HG03175 (cell line): ENCODE data around the gene FMO1.
"Not testable (repeated sequence)": the region's sequence is repeated elsewhere in the genome, so short reads cannot be mapped to it uniquely, and the experiment has no call there.

Experiments
- ATAC-seq: cut with Tn5 transposase; IDR thresholded peaks from one replicate; pipeline ENCODE4 v1.9.1; 2021; ENCODE audit warnings: mild to moderate bottlenecking, moderate library complexity; ENCODE audit not compliant: unreplicated experiment

Gene FMO1

GRCh38 chr1:171231326-171231725 is 17.0 kb upstream of the FMO1 start:
- ATAC-seq, result no peak

- ATAC-seq, result no peak
These were observed 15.1 kb upstream of the FMO1 start for GRCh38 chr1:171233183-171233582.

- not testable (repeated sequence) for ATAC-seq
These were observed 12.1 kb upstream of the FMO1 start for GRCh38 chr1:171236231-171236630.

- no peak for ATAC-seq
These were observed 4.4 kb upstream of the FMO1 start for GRCh38 chr1:171243878-171244277.

- ATAC-seq, result peak; percentile 86
These were observed 2.7 kb upstream of the FMO1 start for GRCh38 chr1:171245458-171246064.

GRCh38 chr1:171247501-171247900 is 793 bp upstream of the FMO1 start:
- ATAC-seq, result no peak

GRCh38 chr1:171248841-171249240 is 547 bp downstream of the FMO1 start:
- ATAC-seq, result no peak

GRCh38 chr1:171250263-171250662 is 2.0 kb downstream of the FMO1 start:
- ATAC-seq, result no peak

- ATAC-seq, result peak; percentile 43
These were observed 3.0 kb downstream of the FMO1 start for GRCh38 chr1:171251042-171251951.

- no peak for ATAC-seq
These were observed 3.6 kb downstream of the FMO1 start for GRCh38 chr1:171251952-171252300.

GRCh38 chr1:171252482-171252881 is 4.2 kb downstream of the FMO1 start:
- peak; percentile 59 for ATAC-seq

GRCh38 chr1:171254859-171255258 is 6.6 kb downstream of the FMO1 start:
- no peak for ATAC-seq

- no peak for ATAC-seq
These were observed 8.8 kb downstream of the FMO1 start for GRCh38 chr1:171256940-171257606.

GRCh38 chr1:171257607-171258076 is 9.3 kb downstream of the FMO1 start:
- ATAC-seq, result no peak

GRCh38 chr1:171258429-171258828 is 10.1 kb downstream of the FMO1 start:
- no peak for ATAC-seq

- no peak for ATAC-seq
These were observed 10.6 kb downstream of the FMO1 start for GRCh38 chr1:171258943-171259342.

- no peak for ATAC-seq
These were observed 13.0 kb downstream of the FMO1 start for GRCh38 chr1:171261336-171261735.

- ATAC-seq, result no peak
These were observed 15.6 kb downstream of the FMO1 start for GRCh38 chr1:171263901-171264300.

GRCh38 chr1:171265686-171266085 is 17.4 kb downstream of the FMO1 start:
- ATAC-seq, result no peak

GRCh38 chr1:171266930-171267329 is 18.6 kb downstream of the FMO1 start:
- no peak for ATAC-seq

GRCh38 chr1:171267391-171267790 is 19.1 kb downstream of the FMO1 start:
- no peak for ATAC-seq

GRCh38 chr1:171270806-171271205 is 22.5 kb downstream of the FMO1 start:
- no peak for ATAC-seq
